WTC11 (cell line): ENCODE measurements around the gene GRAMD1B. TPM values are rescaled to one million over a fixed set of nuclear protein-coding genes. Genes with fewer than 3 reads are reported as not detected.

Experiments used
- ATAC-seq: fragments of 200-7000 bp; cut with Tn5 transposase; 2 replicates; pipeline ENCODE4 v1.10.0; 2021; ENCODE audit warnings: mild to moderate bottlenecking, moderate library complexity
- CTCF ChIA-PET: fragments of 300-600 bp; sonication (Branson Sonifier 250); formaldehyde crosslinking; loops from one replicate; lab custom pipeline; 2021; ENCODE audit warnings: antibody characterized with exemption; lab: Charles Lee
- POLR2A ChIA-PET: fragments of 350-600 bp; sonication (Branson Sonifier 250); formaldehyde crosslinking; loops from one replicate; lab custom pipeline; 2021; ENCODE audit warnings: antibody characterized with exemption; lab: Charles Lee
- DNase-seq: peaks from one replicate; pipeline ENCODE4 v3.0.0; 2021; ENCODE audit warnings: low spot score
- H3K27ac Mint-ChIP-seq: 2 replicates; pipeline ENCODE4 v1.8.0; 2021; ENCODE audit warnings: mixed read lengths
- H3K27me3 Mint-ChIP-seq: 2 replicates; pipeline ENCODE4 v1.8.0; 2021; ENCODE audit warnings: low read depth, mild to moderate bottlenecking, moderate library complexity, mixed read lengths
- H3K36me3 Mint-ChIP-seq: 2 replicates; pipeline ENCODE4 v1.8.0; 2021; ENCODE audit warnings: mixed read lengths
- H3K4me1 Mint-ChIP-seq: 2 replicates; pipeline ENCODE4 v1.8.0; 2022; ENCODE audit warnings: mixed read lengths
- H3K4me3 Mint-ChIP-seq: 2 replicates; pipeline ENCODE4 v1.8.0; 2021; ENCODE audit warnings: mild to moderate bottlenecking, moderate library complexity, mixed read lengths
- H3K9me3 Mint-ChIP-seq: 2 replicates; pipeline ENCODE4 v1.8.0; 2021; ENCODE audit warnings: mixed read lengths
- ATF1 ChIP-seq: sonication (generic); formaldehyde crosslinking; IDR thresholded peaks from 2 replicates; pipeline ENCODE4 v1.8.1; 2023; ENCODE audit warnings: mild to moderate bottlenecking, moderate library complexity, missing genetic modification reagents
- CREM ChIP-seq: sonication (generic); formaldehyde crosslinking; IDR thresholded peaks from 2 replicates; pipeline ENCODE4 v1.8.1; 2022; ENCODE audit warnings: mild to moderate bottlenecking, missing genetic modification reagents, moderate library complexity
- EMX1 ChIP-seq: fragments of 250-450 bp; sonication (Bioruptor Pico); IDR thresholded peaks from 2 replicates; pipeline ENCODE4 v1.8.0; 2021; ENCODE audit warnings: mild to moderate bottlenecking
- GABPB1 ChIP-seq: sonication (generic); formaldehyde crosslinking; IDR thresholded peaks from 2 replicates; pipeline ENCODE4 v1.8.1; 2023; ENCODE audit warnings: mild to moderate bottlenecking, missing genetic modification reagents
- MYBL2 ChIP-seq: sonication (generic); formaldehyde crosslinking; IDR thresholded peaks from 2 replicates; pipeline ENCODE4 v1.8.1; 2023; ENCODE audit warnings: mild to moderate bottlenecking, moderate library complexity, missing genetic modification reagents
- NFATC4 ChIP-seq: fragments of 250-450 bp; sonication (Bioruptor Pico); IDR thresholded peaks from 2 replicates; pipeline ENCODE4 v1.9.0; 2021; ENCODE audit warnings: mild to moderate bottlenecking
- NR1H2 ChIP-seq: sonication (generic); formaldehyde crosslinking; IDR thresholded peaks from 2 replicates; pipeline ENCODE4 v1.9.0; 2021; ENCODE audit warnings: mild to moderate bottlenecking, moderate library complexity, missing genetic modification reagents
- RELA ChIP-seq: sonication (generic); formaldehyde crosslinking; IDR thresholded peaks from 2 replicates; pipeline ENCODE4 v1.8.1; 2022; ENCODE audit warnings: missing genetic modification reagents, mild to moderate bottlenecking, borderline replicate concordance
- SMAD3 ChIP-seq: sonication (generic); formaldehyde crosslinking; IDR thresholded peaks from 2 replicates; pipeline ENCODE4 v1.8.0; 2022; ENCODE audit warnings: missing genetic modification reagents, mild to moderate bottlenecking, borderline replicate concordance
- SOX15 ChIP-seq: fragments of 250-450 bp; sonication (Bioruptor Pico); IDR thresholded peaks from 2 replicates; pipeline ENCODE4 v1.9.0; 2021; ENCODE audit warnings: mild to moderate bottlenecking
- SP1 ChIP-seq: sonication (generic); formaldehyde crosslinking; conservative IDR thresholded peaks from 2 replicates; pipeline ENCODE4 v1.8.1; 2022; ENCODE audit warnings: missing genetic modification reagents
- ZBTB21 ChIP-seq: sonication (generic); formaldehyde crosslinking; IDR thresholded peaks from 2 replicates; pipeline ENCODE4 v1.8.1; 2023; ENCODE audit warnings: mild to moderate bottlenecking, missing genetic modification reagents, borderline replicate concordance
- ZNF263 ChIP-seq: sonication (generic); formaldehyde crosslinking; IDR thresholded peaks from 2 replicates; pipeline ENCODE4 v1.8.1; 2022; ENCODE audit warnings: low read depth, mild to moderate bottlenecking, moderate library complexity, missing genetic modification reagents
- total RNA-seq: library from RNA; stranded (reverse); gene quantifications from 3 replicates; pipeline ENCODE4 v1.2.3, GENCODE V29; 2021
- TF ChIP-seq, protein P1 (sequence below): sonication (generic); formaldehyde crosslinking; IDR thresholded peaks from 2 replicates; pipeline ENCODE4 v1.8.0; 2023; ENCODE audit warnings: missing genetic modification reagents
- TF ChIP-seq, protein P2 (sequence below): sonication (generic); formaldehyde crosslinking; IDR thresholded peaks from 2 replicates; pipeline ENCODE4 v1.8.1; 2022; ENCODE audit warnings: missing genetic modification reagents, borderline replicate concordance
- TF ChIP-seq, protein P3 (sequence below): sonication (generic); formaldehyde crosslinking; IDR thresholded peaks from 2 replicates; pipeline ENCODE4 v1.8.1; 2023; ENCODE audit warnings: mild to moderate bottlenecking, missing genetic modification reagents, borderline replicate concordance
- TF ChIP-seq, protein P4 (sequence below): sonication (generic); formaldehyde crosslinking; IDR thresholded peaks from 2 replicates; pipeline ENCODE4 v1.8.1; 2022; ENCODE audit warnings: low read depth, mild to moderate bottlenecking, moderate library complexity, missing genetic modification reagents, borderline replicate concordance
- TF ChIP-seq, protein P5 (sequence below): sonication (generic); formaldehyde crosslinking; IDR thresholded peaks from 2 replicates; pipeline ENCODE4 v1.8.1; 2023; ENCODE audit warnings: mild to moderate bottlenecking, missing genetic modification reagents, moderate library complexity
- TF ChIP-seq, protein P6 (sequence below): fragments of 250-450 bp; sonication (Bioruptor Pico); conservative IDR thresholded peaks from 2 replicates; pipeline ENCODE4 v1.9.0; 2021; ENCODE audit warnings: mild to moderate bottlenecking

Gene GRAMD1B
- total RNA-seq, 1 experiment from 2014 or later = 31.5 TPM

DNA sequence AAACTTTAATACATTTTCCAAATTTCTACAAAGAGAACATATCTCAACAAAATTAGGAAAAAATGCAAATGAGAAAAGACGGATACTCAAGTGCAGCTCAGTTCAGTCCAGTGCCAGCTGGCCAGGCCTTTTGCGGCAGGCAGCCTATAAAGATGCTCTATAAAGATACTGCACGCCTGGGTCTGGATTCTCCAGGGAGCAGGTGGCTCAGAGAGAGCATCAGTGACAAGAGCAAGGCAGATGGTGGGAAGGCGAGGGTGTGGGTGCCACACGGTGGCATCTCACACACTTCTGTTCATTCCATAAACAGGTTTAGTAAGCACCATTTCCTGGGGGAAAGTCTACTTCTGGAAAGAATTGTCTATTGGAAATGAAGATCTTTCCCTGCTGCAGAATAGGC is 242.5 kb downstream of the GRAMD1B start:
- no peak for TF ChIP-seq SP1
- no peak for TF ChIP-seq ATF1 (CRISPR knock-in tag)
- TF ChIP-seq ZNF263 (CRISPR knock-in tag) = no peak
- TF ChIP-seq, protein P1, sequence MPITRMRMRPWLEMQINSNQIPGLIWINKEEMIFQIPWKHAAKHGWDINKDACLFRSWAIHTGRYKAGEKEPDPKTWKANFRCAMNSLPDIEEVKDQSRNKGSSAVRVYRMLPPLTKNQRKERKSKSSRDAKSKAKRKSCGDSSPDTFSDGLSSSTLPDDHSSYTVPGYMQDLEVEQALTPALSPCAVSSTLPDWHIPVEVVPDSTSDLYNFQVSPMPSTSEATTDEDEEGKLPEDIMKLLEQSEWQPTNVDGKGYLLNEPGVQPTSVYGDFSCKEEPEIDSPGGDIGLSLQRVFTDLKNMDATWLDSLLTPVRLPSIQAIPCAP (CRISPR knock-in tag) = no peak
- TF ChIP-seq, protein P2, sequence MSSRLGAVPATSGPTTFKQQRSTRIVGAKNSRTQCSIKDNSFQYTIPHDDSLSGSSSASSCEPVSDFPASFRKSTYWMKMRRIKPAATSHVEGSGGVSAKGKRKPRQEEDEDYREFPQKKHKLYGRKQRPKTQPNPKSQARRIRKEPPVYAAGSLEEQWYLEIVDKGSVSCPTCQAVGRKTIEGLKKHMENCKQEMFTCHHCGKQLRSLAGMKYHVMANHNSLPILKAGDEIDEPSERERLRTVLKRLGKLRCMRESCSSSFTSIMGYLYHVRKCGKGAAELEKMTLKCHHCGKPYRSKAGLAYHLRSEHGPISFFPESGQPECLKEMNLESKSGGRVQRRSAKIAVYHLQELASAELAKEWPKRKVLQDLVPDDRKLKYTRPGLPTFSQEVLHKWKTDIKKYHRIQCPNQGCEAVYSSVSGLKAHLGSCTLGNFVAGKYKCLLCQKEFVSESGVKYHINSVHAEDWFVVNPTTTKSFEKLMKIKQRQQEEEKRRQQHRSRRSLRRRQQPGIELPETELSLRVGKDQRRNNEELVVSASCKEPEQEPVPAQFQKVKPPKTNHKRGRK = no peak
- no peak for TF ChIP-seq SMAD3
- TF ChIP-seq, protein P3, sequence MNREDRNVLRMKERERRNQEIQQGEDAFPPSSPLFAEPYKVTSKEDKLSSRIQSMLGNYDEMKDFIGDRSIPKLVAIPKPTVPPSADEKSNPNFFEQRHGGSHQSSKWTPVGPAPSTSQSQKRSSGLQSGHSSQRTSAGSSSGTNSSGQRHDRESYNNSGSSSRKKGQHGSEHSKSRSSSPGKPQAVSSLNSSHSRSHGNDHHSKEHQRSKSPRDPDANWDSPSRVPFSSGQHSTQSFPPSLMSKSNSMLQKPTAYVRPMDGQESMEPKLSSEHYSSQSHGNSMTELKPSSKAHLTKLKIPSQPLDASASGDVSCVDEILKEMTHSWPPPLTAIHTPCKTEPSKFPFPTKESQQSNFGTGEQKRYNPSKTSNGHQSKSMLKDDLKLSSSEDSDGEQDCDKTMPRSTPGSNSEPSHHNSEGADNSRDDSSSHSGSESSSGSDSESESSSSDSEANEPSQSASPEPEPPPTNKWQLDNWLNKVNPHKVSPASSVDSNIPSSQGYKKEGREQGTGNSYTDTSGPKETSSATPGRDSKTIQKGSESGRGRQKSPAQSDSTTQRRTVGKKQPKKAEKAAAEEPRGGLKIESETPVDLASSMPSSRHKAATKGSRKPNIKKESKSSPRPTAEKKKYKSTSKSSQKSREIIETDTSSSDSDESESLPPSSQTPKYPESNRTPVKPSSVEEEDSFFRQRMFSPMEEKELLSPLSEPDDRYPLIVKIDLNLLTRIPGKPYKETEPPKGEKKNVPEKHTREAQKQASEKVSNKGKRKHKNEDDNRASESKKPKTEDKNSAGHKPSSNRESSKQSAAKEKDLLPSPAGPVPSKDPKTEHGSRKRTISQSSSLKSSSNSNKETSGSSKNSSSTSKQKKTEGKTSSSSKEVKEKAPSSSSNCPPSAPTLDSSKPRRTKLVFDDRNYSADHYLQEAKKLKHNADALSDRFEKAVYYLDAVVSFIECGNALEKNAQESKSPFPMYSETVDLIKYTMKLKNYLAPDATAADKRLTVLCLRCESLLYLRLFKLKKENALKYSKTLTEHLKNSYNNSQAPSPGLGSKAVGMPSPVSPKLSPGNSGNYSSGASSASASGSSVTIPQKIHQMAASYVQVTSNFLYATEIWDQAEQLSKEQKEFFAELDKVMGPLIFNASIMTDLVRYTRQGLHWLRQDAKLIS = no peak
- TF ChIP-seq EMX1 (CRISPR knock-in tag) = no peak
- TF ChIP-seq ZBTB21 = no peak
- TF ChIP-seq, protein P4, sequence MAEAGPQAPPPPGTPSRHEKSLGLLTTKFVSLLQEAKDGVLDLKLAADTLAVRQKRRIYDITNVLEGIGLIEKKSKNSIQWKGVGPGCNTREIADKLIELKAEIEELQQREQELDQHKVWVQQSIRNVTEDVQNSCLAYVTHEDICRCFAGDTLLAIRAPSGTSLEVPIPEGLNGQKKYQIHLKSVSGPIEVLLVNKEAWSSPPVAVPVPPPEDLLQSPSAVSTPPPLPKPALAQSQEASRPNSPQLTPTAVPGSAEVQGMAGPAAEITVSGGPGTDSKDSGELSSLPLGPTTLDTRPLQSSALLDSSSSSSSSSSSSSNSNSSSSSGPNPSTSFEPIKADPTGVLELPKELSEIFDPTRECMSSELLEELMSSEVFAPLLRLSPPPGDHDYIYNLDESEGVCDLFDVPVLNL (CRISPR knock-in tag) = no peak
- TF ChIP-seq GABPB1 (CRISPR knock-in tag) = no peak
- TF ChIP-seq, protein P5, sequence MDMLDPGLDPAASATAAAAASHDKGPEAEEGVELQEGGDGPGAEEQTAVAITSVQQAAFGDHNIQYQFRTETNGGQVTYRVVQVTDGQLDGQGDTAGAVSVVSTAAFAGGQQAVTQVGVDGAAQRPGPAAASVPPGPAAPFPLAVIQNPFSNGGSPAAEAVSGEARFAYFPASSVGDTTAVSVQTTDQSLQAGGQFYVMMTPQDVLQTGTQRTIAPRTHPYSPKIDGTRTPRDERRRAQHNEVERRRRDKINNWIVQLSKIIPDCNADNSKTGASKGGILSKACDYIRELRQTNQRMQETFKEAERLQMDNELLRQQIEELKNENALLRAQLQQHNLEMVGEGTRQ (CRISPR knock-in tag) = no peak
- TF ChIP-seq CREM (CRISPR knock-in tag) = no peak
- TF ChIP-seq NR1H2 (CRISPR knock-in tag) = no peak
- TF ChIP-seq MYBL2 (CRISPR knock-in tag) = no peak
- TF ChIP-seq, all 79 proteins: peak for 0
- Mint-ChIP-seq H3K4me1 (peaks cover 8% of the 10 kb centered on the region), H3K27ac (no peak overlapping the region), H3K36me3 (no peaks in the 10 kb centered on the region), H3K4me3 (no peak overlapping the region), H3K27me3 (no peaks in the 10 kb centered on the region), H3K9me3 (no peaks in the 10 kb centered on the region)
- ChIA-PET POLR2A (no interaction called here), CTCF (interaction anchor here (1.9 to 2.2 kb wide), 2 partner anchors 35 to 39 kb away, joined by 12 to 13 read pairs; no protein-coding TSS in a partner anchor)
- DNase-seq (no peak), ATAC-seq (no peak)

DNA sequence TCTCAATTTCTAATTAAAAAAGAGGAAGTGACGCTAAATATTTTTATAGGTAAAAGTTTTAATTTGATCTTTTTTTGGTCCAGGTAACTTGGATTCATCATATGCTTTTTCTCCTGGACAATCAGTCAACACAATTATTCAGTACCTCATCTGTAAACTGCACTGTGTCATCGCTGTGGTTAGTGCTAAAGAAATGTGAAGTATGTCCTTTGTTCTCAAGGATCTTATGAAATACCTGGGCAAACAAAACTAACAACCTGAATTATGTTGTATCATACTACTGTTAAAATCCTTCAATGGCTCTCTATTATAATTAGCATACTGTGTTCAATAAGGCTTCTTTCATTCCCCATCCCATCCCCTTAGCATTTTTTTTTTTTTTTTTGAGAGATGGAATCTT is 244.2 kb downstream of the GRAMD1B start:
- peaks cover 8% of the 10 kb centered on the region for H3K9me3 Mint-ChIP-seq
- H3K4me3 Mint-ChIP-seq = no peak overlapping the region
- H3K4me1 Mint-ChIP-seq = peaks cover 8% of the 10 kb centered on the region
- H3K36me3 Mint-ChIP-seq = no peaks in the 10 kb centered on the region
- no peak for DNase-seq
- H3K27ac Mint-ChIP-seq = no peak overlapping the region
- POLR2A ChIA-PET = no interaction called here
- no peaks in the 10 kb centered on the region for H3K27me3 Mint-ChIP-seq
- TF ChIP-seq RELA = no peak
- TF ChIP-seq MYBL2 (CRISPR knock-in tag) = no peak
- TF ChIP-seq NFATC4 (CRISPR knock-in tag) = no peak
- TF ChIP-seq, protein P6, sequence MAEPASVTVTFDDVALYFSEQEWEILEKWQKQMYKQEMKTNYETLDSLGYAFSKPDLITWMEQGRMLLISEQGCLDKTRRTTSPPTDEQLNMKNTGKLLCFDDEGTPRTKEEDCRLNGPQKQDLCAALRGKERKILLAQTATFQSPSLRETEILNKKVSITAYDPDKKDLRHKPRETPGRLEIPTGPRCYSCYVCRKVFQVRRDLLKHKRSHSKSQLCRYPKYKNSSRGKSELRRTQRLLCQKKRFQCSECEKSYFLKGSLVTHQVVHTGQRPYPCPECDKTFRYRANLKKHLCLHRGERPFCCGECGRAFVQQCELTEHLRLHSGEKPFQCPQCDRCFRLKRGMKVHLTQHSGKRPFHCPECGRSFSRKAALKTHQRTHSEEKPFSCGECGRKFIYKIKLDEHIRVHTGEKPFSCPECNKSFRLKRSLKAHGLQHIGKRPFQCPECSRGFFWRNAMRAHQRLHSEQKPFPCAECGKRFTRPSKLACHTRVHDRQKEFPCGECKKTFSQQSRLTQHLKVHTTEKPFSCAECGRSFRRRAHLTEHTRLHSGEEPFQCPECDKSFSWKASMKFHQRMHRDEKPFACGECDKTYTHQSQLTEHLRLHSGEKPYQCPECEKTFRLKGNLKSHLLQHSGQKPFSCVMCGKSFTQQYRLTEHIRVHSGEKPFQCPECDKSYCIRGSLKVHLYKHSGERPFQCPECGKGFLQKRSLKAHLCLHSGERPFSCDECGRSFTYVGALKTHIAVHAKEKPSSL (CRISPR knock-in tag) = no peak
- TF ChIP-seq SOX15 (CRISPR knock-in tag) = no peak
- no peak for ATAC-seq
- CTCF ChIA-PET = interaction anchor here (0.9 kb wide), 1 partner anchor 37 kb away, joined by 3 read pairs; no protein-coding TSS in a partner anchor
